ENCODE results near the gene KNTC1.
"Not testable (repeated sequence)": the region's sequence is repeated elsewhere in the genome, so short reads cannot be mapped to it uniquely, and the experiment has no call there.

Gene KNTC1

DNA sequence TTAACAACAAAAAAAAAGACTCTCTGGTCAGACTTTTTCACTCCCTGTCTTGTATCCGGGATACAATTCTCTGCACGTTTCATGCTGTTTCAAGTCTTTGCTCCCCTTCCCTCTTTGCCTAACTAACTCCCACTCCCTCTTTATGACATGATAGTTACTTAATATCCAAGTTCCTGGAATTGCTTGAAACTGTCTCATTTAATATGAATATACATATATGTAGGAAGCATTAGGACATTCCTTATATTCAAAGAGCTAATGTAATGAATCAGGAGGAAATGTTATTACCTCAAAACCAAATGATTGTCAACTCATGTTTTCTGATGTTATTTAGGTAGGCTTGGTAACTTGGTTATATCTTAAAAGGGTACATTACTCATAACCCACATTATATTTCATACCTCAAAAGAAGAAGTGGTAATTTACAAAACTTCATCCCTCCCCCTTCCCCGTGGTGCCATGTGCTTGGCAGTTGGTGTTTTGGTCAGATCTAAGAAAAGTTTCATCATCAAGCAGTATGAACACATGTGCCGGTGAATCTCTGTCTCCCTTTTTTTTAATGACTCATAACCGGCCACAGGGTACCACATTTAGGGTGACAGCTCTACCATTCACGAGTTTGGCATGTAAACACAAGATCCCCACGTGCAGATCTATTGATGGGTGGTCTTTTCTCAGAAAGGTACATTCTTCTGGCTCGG is 119.6 kb downstream of the KNTC1 start:
- no peak for DNase-seq (ENCODE audit: low spot score)

DNA sequence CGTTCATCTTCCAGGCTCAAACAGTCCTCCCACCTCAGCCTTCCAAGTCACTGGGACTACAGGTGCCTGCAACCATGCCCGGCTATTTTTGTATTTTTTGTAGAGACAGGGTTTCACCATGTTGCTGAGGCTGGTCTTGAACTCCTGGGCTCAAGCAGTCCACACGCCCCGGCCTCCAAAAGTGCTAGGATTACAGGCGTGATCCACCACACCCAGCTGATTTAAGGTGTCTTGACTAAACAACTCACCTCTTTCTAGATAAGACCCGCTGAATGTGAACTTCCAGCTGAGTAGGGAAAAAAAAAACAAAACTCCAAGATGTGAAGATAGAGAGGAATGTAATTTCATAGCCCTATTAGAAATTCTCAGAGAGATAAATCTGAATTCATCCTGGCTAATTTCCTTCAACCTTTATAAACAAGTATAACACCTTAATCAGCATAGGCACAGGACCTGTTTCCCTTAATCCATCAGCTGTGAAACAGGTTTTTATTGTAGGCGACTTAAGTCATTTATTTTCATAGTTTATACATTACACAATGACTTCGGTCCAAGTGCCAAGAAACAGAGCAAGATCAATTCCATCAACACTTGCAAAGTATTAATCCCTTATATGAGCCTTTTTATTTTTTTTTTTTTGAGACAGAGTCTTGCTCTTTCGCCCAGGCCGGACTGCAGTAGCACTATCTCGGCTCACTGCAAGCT is 124.6 kb downstream of the KNTC1 start:
- no peak for DNase-seq (ENCODE audit: low spot score)

DNA sequence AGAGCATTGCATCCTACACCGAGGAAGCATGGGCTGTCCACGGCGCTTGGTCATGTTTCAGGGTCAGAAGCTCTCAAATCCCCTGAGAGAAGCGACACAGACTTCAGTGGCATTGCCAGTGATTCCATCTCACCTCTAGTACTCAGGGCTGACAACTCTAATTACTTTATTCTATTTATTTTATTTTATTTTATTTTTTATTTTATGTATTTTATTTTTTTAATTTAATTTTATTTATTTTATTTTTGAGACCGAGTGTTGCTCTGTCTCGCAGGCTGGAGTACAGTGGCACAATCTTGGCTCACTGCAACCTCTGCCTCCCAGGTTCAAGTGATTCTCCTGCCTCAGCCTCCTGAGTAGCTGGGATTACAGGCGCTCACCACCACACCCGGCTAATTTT is 126.2 kb downstream of the KNTC1 start:
- DNase-seq (ENCODE audit: low spot score) = not testable (repeated sequence)

DNA sequence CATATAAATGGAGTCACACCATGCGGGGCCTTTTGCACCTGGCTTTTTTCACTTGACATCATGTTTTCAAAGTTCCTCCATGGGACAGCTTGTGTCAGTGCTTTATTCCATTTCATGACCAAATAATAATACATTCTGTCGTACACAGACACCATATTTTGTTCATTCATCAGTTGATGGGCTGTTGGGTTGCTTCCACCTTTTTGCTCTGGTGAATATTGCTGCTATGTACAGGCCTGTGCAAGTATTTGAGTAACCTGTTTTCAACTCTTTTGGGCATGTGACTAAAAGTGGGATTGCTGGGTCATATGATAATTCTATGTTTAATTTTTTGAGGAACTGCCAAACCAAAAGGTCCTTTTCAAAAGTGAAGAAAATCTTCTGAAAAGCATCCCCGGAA is 129.2 kb downstream of the KNTC1 start:
- DNase-seq (ENCODE audit: low spot score) = no peak

DNA sequence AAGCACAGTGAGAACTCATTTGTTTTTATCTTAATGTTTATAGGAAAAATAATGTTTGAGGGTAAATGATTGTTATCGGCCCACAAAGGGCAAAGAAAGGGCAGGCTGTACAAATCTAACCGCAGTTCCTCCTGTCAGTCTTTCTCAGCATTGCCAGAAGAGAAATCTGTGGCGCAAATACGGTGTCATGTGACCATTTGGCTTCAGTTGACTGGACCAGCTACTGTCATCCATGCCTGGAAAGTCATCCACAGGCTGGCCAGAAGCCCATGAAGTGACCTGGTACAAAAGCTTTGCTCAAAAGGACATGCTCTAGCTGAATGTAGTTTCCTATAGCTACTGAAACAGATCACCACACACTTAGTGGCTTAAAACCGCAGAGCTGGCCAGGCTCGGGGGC is 132.5 kb downstream of the KNTC1 start:
- no peak for DNase-seq (ENCODE audit: low spot score)

DNA sequence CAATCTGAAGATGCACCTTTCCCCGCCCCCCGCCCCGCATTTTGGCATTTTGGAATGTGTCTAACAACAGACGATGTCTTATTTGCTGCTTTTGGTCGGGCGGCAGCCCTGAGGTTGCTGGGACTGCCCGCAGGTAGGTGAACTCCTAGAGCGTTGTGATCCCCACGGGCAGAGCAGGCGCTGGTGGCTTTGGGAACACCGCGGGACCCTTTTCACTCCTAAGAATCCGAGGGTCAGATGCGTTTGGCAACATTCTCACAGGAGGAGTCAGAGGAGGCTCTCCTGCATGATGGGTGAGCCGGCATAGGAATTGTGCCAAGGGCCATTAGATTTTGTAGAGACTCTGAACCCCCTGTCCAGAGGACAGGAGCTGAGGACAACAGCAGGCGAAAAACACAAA is 134.2 kb downstream of the KNTC1 start:
- no peak for DNase-seq (ENCODE audit: low spot score)

DNA sequence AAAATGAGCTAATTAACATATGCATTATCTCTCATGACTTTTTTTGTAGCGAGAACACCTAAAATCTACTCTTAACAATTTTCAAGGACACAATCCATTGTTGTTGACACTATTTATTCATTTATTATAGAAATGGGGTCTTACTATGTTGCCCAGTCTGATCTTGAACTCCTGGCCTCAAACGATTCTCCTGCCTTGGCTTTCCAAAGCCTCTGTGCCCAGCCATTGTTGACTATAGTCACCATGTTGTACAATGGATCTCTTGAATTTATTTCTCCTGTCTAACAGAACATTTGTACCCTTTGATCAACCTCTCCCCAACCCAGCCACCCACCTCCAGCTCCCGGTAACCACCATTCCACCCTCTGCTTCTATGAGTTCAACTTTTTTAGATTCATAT is 134.9 kb downstream of the KNTC1 start:
- no peak for DNase-seq (ENCODE audit: low spot score)

DNA sequence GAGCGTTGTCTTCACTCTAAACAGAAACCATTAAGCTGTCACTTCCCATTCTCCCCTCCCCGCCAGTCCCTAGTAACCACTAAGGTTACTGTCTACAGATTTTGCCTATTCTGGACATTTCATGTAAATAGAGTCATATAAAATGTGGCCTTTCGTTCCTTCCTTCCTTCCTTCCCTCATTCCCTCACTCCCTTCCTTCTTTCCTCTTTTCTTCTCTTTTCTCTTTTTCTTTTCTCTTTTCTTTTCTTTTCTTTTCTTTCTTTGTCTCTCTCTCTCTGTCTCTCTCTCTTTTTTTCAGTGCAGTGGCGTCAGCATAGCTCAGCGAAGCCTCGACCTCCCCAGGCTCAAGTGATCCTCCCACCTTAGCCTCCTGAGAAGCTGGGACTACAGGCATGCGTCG is 138.3 kb downstream of the KNTC1 start:
- no peak for DNase-seq (ENCODE audit: low spot score)

DNA sequence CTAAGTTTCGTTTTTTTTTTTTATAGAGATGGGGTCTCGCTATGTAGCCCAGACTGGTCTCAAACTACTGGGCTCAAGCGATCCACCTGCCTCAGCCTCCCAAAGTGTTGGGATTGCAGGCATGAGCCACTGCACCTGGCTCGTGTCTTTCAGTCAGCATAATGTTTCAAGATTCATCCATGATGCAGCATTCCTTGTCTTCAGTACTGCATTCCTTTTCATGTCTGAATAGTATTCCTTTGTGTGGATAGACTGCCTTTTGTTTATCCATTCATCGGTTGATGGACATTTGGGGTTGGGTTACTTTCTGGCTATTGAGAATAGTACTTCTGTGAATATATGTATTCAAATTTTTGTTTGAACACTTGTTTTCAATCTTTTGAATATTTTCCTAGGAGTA is 138.7 kb downstream of the KNTC1 start:
- DNase-seq (ENCODE audit: low spot score) = no peak

DNA sequence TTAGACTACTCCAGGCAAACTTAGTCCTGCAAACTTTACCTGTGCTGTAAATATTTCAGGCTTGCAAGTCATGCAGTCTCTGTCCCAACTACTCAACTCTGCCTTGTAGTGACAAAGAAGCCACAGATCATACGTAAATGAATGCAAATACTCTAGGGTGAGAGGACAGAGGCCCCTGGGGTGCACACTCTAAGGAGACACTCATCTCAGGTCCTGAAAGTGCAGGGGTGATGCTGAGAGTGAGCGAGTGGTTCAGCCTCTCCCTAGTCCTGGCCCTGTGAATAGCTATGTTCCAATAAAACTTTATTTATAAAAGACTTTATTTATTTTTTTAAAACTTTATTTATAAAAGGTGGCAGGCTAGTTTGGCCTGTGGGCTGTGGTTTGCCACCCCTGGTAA is 141.2 kb downstream of the KNTC1 start:
- no peak for DNase-seq (ENCODE audit: low spot score)

DNA sequence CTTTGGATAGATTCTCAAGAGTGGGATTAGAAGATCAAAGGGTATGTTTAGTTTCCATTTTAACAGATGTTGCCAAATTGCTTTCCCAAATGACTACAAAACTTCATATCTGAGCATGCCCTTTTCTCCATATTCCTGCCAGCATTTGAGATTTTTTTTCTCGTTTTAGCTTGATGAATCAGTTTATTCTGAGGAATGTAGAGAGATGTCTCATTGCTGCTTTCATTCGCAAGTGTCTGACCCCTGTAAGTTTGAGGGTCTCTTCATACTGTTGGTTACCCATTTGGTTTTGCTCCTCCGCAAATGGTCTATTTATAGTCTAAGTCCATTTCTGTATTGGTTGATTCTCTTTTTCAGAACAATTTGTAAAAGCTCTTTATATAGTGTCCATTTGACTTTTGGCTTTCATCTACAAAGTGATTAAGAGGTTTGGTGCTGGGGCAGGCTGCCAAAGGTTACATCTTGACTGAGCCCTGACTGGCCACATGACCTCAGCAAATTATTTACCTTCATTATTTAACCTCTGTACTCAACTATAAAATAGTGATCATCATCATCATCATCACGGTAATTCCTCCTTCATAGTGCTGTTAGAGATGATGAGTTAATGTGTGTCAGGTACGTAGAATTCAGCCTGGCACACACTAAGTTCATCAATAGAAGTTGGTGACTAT is 142.5 kb downstream of the KNTC1 start:
- no peak for DNase-seq (ENCODE audit: low spot score)

DNA sequence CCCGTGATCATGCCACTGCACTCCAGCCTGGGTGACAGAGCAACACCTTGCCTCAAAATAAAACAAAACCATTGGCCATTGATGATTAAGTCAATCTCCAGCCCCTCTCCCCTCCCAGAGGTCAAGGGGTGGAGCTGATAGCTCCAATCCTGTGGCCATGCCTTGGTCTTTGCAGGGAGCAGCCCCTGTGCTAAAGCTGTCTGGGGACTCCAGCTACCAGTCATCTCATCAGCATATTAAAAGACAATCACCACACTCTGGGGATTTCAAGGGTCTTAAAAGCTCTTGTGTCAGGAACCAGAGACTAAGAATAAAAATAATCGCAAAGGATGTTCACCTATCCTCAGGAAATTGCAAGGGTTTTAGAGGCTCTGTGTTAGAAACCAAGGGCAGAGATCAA is 145.5 kb downstream of the KNTC1 start:
- no peak for DNase-seq (ENCODE audit: low spot score)
